HG03457 (cell line): ENCODE data around the gene SLC39A7.

ENCODE experiments used
- ATAC-seq: cut with Tn5 transposase; IDR thresholded peaks from one replicate; pipeline ENCODE4 v1.9.1; 2021; ENCODE audit warnings: moderate number of reproducible peaks; ENCODE audit not compliant: unreplicated experiment

Gene SLC39A7

GRCh38 chr6:33169291-33170175 is 31.1 kb upstream of the SLC39A7 start:
- no peak for ATAC-seq

- ATAC-seq: no peak
Measured at GRCh38 chr6:33170176-33171015, 30.3 kb upstream of the SLC39A7 start.

- ATAC-seq: no peak
Measured at GRCh38 chr6:33171016-33171879, 29.4 kb upstream of the SLC39A7 start.

GRCh38 chr6:33171880-33172687 is 28.6 kb upstream of the SLC39A7 start:
- ATAC-seq: no peak

- no peak for ATAC-seq
Measured at GRCh38 chr6:33172688-33173534, 27.8 kb upstream of the SLC39A7 start.

GRCh38 chr6:33173535-33174180 is 27.0 kb upstream of the SLC39A7 start:
- no peak for ATAC-seq

- no peak for ATAC-seq
Measured at GRCh38 chr6:33174784-33175183, 25.9 kb upstream of the SLC39A7 start.

GRCh38 chr6:33175436-33176069 is 25.1 kb upstream of the SLC39A7 start:
- ATAC-seq: no peak

GRCh38 chr6:33176906-33177305 is 23.8 kb upstream of the SLC39A7 start:
- no peak for ATAC-seq

- ATAC-seq: no peak
Measured at GRCh38 chr6:33177552-33178446, 22.9 kb upstream of the SLC39A7 start.

GRCh38 chr6:33178755-33179475 is 21.8 kb upstream of the SLC39A7 start:
- ATAC-seq: no peak

- no peak for ATAC-seq
Measured at GRCh38 chr6:33181141-33181540, 19.5 kb upstream of the SLC39A7 start.

- no peak for ATAC-seq
Measured at GRCh38 chr6:33183071-33183683, 17.5 kb upstream of the SLC39A7 start.

GRCh38 chr6:33185190-33185589 is 15.5 kb upstream of the SLC39A7 start:
- no peak for ATAC-seq

GRCh38 chr6:33185654-33186187 is 14.9 kb upstream of the SLC39A7 start:
- ATAC-seq: no peak

GRCh38 chr6:33187809-33188208 is 12.9 kb upstream of the SLC39A7 start:
- ATAC-seq: no peak
